Epithelial cell of proximal tubule (primary cell): Measurements from ENCODE around the gene GPRC5B. TPM values are rescaled to one million over a fixed set of nuclear protein-coding genes. Genes with fewer than 3 reads are reported as not detected.
A peak's percentile ranks its signal among the peaks of the same experiment; 100 is the strongest.

Experiments used
- DNase-seq: peaks from one replicate; pipeline ENCODE4 v3.0.0-alpha.2; 2011; ENCODE audit warnings: low read depth
- H3K4me3 ChIP-seq: 2 replicates; pipeline ENCODE4 v1.5.1; 2011; ENCODE audit warnings: low read depth, mild to moderate bottlenecking, low read length
- CTCF ChIP-seq: conservative IDR thresholded peaks from 2 replicates; pipeline ENCODE4 v1.5.1; 2012; ENCODE audit warnings: low read depth, mild to moderate bottlenecking, low read length
- total RNA-seq: library from RNA; depleted of rRNA; stranded (reverse); fragments of >200 nt; gene quantifications from 2 replicates; pipeline ENCODE4 v1.2.3, GENCODE V29; 2015

GPRC5B gene
- total RNA-seq, 1 donor from 2014 or later: 9.9 TPM

GRCh38 chr16:19911204-19911603, 26.6 kb upstream of the GPRC5B start:
- no peak for TF ChIP-seq CTCF
- no peak overlapping the region for H3K4me3 ChIP-seq
- no peak for DNase-seq

- TF ChIP-seq CTCF: no peak
- no peak overlapping the region for H3K4me3 ChIP-seq
- DNase-seq: no peak
These were observed 25.2 kb upstream of the GPRC5B start for GRCh38 chr16:19909750-19910322.

- DNase-seq: no peak
- no peak overlapping the region for H3K4me3 ChIP-seq
- TF ChIP-seq CTCF: no peak
These were observed 24.3 kb upstream of the GPRC5B start for GRCh38 chr16:19908921-19909320.

GRCh38 chr16:19907161-19907992, 22.7 kb upstream of the GPRC5B start:
- TF ChIP-seq CTCF: peak; percentile 98
- no peak overlapping the region for H3K4me3 ChIP-seq
- no peak for DNase-seq

- no peak for TF ChIP-seq CTCF
- no peak for DNase-seq
- no peak overlapping the region for H3K4me3 ChIP-seq
These were observed 16.5 kb upstream of the GPRC5B start for GRCh38 chr16:19901164-19901563.

GRCh38 chr16:19899605-19899955, 14.9 kb upstream of the GPRC5B start:
- no peak overlapping the region for H3K4me3 ChIP-seq

More at GRCh38 chr16:19899605-19899955, 14.9 kb upstream of the GPRC5B start:
- TF ChIP-seq CTCF: no peak
- DNase-seq: no peak
